GM23338 (cell line): Measurements from ENCODE around the gene OPRL1.
"Not testable (repeated sequence)": the region's sequence is repeated elsewhere in the genome, so short reads cannot be mapped to it uniquely, and the experiment has no call there.

ENCODE experiments used
- CREB1 ChIP-seq: fragments of 250-450 bp; sonication (Bioruptor Pico); IDR thresholded peaks from 2 replicates; pipeline ENCODE4 v1.5.0; 2020; ENCODE audit warnings: low read depth, mild to moderate bottlenecking, moderate library complexity
- EZH2 ChIP-seq: fragments of 200-600 bp; sonication (generic); IDR thresholded peaks from one replicate; pipeline ENCODE4 v1.8.0; 2017; ENCODE audit warnings: antibody characterized with exemption, mild to moderate bottlenecking, low read depth; ENCODE audit not compliant: unreplicated experiment
- EZH2phosphoT487 ChIP-seq: fragments of 200-600 bp; sonication (generic); IDR thresholded peaks from one replicate; pipeline ENCODE4 v1.8.1; 2018; ENCODE audit warnings: antibody characterized with exemption; ENCODE audit not compliant: unreplicated experiment
- NANOG ChIP-seq: IDR thresholded peaks from 2 replicates; pipeline ENCODE4 v1.6.1; 2016; ENCODE audit warnings: antibody characterized with exemption, borderline replicate concordance
- POLR2AphosphoS5 ChIP-seq: IDR thresholded peaks from 2 replicates; pipeline ENCODE4 v1.6.1; 2016; ENCODE audit warnings: antibody characterized with exemption, low read depth
- TF ChIP-seq, protein P1 (sequence below), 2 experiments: fragments of 200-600 bp in 1 of 2; sonication (generic) in 1 of 2; conservative IDR thresholded peaks; 2 replicates each; pipeline versions ENCODE4 v1.5.1 to v1.6.1; 2016 to 2017; ENCODE audit warnings: antibody characterized with exemption in 2 of 2, low read depth in 2 of 2, mild to moderate bottlenecking in 2 of 2, moderate library complexity in 1 of 2
- TF ChIP-seq, protein P2 (sequence below): IDR thresholded peaks from 2 replicates; pipeline ENCODE4 v1.6.1; 2016; ENCODE audit warnings: antibody characterized with exemption
- TF ChIP-seq, protein P3 (sequence below): IDR thresholded peaks from one replicate; pipeline ENCODE4 v1.6.1; 2018; ENCODE audit warnings: antibody characterized with exemption; ENCODE audit not compliant: unreplicated experiment

DNA sequence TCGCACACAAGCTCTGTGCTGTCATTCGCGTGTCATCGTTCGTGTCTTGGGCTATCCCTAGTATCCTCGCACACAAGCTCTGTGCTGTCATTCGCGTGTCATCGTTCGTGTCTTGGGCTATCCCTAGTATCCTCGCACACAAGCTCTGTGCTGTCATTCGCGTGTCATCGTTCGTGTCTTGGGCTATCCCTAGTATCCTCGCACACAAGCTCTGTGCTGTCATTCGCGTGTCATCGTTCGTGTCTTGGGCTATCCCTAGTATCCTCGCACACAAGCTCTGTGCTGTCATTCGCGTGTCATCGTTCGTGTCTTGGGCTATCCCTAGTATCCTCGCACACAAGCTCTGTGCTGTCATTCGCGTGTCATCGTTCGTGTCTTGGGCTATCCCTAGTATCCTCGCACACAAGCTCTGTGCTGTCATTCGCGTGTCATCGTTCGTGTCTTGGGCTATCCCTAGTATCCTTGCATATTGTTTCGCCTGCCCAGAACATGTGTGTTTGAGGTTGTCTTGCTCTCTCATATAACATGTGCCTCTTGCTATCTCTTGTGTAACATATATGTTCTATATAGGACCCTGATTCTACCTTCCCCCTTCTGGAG, 7.4 kb downstream of the OPRL1 start:
- TF ChIP-seq, protein P1, sequence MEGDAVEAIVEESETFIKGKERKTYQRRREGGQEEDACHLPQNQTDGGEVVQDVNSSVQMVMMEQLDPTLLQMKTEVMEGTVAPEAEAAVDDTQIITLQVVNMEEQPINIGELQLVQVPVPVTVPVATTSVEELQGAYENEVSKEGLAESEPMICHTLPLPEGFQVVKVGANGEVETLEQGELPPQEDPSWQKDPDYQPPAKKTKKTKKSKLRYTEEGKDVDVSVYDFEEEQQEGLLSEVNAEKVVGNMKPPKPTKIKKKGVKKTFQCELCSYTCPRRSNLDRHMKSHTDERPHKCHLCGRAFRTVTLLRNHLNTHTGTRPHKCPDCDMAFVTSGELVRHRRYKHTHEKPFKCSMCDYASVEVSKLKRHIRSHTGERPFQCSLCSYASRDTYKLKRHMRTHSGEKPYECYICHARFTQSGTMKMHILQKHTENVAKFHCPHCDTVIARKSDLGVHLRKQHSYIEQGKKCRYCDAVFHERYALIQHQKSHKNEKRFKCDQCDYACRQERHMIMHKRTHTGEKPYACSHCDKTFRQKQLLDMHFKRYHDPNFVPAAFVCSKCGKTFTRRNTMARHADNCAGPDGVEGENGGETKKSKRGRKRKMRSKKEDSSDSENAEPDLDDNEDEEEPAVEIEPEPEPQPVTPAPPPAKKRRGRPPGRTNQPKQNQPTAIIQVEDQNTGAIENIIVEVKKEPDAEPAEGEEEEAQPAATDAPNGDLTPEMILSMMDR (conservative IDR thresholded peaks at IDR 0.05; ENCODE audit: low read depth in 2 of 2), result not testable (repeated sequence)
- TF ChIP-seq, protein P2, sequence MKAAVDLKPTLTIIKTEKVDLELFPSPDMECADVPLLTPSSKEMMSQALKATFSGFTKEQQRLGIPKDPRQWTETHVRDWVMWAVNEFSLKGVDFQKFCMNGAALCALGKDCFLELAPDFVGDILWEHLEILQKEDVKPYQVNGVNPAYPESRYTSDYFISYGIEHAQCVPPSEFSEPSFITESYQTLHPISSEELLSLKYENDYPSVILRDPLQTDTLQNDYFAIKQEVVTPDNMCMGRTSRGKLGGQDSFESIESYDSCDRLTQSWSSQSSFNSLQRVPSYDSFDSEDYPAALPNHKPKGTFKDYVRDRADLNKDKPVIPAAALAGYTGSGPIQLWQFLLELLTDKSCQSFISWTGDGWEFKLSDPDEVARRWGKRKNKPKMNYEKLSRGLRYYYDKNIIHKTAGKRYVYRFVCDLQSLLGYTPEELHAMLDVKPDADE, result not testable (repeated sequence)
- not testable (repeated sequence) for TF ChIP-seq EZH2; POLR2AphosphoS5; CREB1 (CRISPR knock-in tag); EZH2phosphoT487; NANOG
- TF ChIP-seq, protein P3, sequence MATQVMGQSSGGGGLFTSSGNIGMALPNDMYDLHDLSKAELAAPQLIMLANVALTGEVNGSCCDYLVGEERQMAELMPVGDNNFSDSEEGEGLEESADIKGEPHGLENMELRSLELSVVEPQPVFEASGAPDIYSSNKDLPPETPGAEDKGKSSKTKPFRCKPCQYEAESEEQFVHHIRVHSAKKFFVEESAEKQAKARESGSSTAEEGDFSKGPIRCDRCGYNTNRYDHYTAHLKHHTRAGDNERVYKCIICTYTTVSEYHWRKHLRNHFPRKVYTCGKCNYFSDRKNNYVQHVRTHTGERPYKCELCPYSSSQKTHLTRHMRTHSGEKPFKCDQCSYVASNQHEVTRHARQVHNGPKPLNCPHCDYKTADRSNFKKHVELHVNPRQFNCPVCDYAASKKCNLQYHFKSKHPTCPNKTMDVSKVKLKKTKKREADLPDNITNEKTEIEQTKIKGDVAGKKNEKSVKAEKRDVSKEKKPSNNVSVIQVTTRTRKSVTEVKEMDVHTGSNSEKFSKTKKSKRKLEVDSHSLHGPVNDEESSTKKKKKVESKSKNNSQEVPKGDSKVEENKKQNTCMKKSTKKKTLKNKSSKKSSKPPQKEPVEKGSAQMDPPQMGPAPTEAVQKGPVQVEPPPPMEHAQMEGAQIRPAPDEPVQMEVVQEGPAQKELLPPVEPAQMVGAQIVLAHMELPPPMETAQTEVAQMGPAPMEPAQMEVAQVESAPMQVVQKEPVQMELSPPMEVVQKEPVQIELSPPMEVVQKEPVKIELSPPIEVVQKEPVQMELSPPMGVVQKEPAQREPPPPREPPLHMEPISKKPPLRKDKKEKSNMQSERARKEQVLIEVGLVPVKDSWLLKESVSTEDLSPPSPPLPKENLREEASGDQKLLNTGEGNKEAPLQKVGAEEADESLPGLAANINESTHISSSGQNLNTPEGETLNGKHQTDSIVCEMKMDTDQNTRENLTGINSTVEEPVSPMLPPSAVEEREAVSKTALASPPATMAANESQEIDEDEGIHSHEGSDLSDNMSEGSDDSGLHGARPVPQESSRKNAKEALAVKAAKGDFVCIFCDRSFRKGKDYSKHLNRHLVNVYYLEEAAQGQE, result not testable (repeated sequence)
